Measurements from ENCODE around the gene CARMIL1. TPM values are rescaled to one million over a fixed set of nuclear protein-coding genes. Genes with fewer than 3 reads are reported as not detected.

The CARMIL1 gene
- total and polyA plus RNA-seq, 10 of the 15 experiments (the other 5 are each of a cell fraction or from before 2014, with no cell fraction given): 6.4 to 18.1 (median 10.3) TPM

DNA sequence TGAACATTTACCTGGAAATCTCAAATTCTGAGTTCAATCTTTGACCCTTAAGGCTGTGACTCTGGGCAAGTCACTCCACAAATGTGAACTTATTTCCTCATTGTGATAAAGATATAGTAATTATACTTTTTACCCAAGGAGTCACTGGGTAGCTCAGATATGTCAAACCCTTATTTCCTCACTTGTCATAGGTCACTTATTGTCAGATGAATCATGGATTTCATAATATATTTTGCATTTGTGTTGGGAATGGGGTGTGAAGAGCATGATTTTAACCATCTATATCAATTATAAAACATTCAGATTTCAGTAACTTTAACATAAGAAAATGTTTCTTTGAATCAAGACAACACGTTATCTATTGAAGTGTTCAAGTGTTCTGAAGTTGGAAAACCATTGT lies 3.7 kb upstream of the CARMIL1 start:
- ATAC-seq: no peak
- POLR2A ChIA-PET: no interaction called here
- RAD21 ChIA-PET (ENCODE audit: unreplicated experiment): interaction anchor here (0.6 to 6.9 kb wide), 3 partner anchors 10 to 213 kb away, joined by 4 to 219 read pairs (median 11); no protein-coding TSS in a partner anchor

DNA sequence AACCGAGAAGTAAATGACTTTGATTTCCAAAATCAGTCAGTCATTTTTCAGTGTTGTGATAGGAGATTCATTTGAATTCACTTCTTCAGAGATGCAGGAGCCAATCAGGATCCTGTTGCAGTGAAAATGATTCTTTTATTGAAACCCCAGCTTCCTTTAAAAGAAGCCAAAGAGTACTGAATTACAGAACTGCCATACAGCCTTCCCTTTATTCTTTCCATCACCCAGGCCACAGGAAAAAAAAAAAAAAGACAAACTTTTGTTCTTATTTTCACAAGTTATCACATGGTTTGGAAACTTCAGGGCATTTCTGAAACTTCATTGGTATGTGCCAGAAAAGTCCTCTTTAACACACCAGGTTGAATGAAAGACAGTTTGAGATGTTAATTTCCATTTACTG lies 1.8 kb upstream of the CARMIL1 start:
- ChIA-PET SMC1A (ENCODE audit: uncharacterized antibody, unreplicated experiment) (interaction anchor here (0.7 to 4.8 kb wide), 16 partner anchors 9 to 338 kb away, joined by 3 to 105 read pairs (median 4); no protein-coding TSS in a partner anchor), POLR2A (interaction anchor here (0.6 to 1.0 kb wide), 3 partner anchors 93 to 213 kb away, joined by 3 to 5 read pairs (median 3); no protein-coding TSS in a partner anchor), CTCF (interaction anchor here (0.6 to 13.8 kb wide), 11 partner anchors 12 to 398 kb away, joined by 3 to 362 read pairs (median 5); no protein-coding TSS in a partner anchor), RAD21 (ENCODE audit: unreplicated experiment) (interaction anchor here (0.7 to 6.9 kb wide), 9 partner anchors 9 to 234 kb away, joined by 3 to 219 read pairs (median 6); no protein-coding TSS in a partner anchor)
- no peak for FAIRE-seq
- in situ Hi-C loops (cut with MboI): no loop called here
- no peak overlapping the region for H3K27ac ChIP-seq (ENCODE audit: control insufficient read depth, insufficient read depth)
- peaks cover 8% of the 10 kb centered on the region for H3K79me2 ChIP-seq (ENCODE audit: control insufficient read depth, insufficient read depth, low read length)
- no peaks in the 10 kb centered on the region for H3K9me3 ChIP-seq (replicated peaks; ENCODE audit: control insufficient read depth, insufficient read depth, low read length)
- no peaks in the 10 kb centered on the region for H3K27me3 ChIP-seq (replicated peaks in 1 of 2; ENCODE audit: control insufficient read depth in 2 of 2, insufficient read depth in 2 of 2, low read length in 1 of 2)
- no peaks in the 10 kb centered on the region for H4K20me1 ChIP-seq (ENCODE audit: control insufficient read depth, insufficient read depth)
- H2AFZ ChIP-seq (ENCODE audit: control insufficient read depth, low read depth, low read length): no peak overlapping the region
- intact Hi-C loops (cut with micrococcal nuclease; ENCODE audit: unreplicated experiment): no loop called here
- ATAC-seq: no peak
- H3K4me1 ChIP-seq (ENCODE audit: control insufficient read depth, insufficient read depth, low read length): 0 out of 2 replicates have a peak, but pooled peaks cover 5% of the 10 kb centered on the region
- no peak overlapping the region for H3K4me3 ChIP-seq
- no peak for DNase-seq (ENCODE audit: low read depth, low spot score)
- TF ChIP-seq HDGF (IDR thresholded peaks at IDR 0.05): no peak
- TF ChIP-seq IKZF2 (IDR thresholded peaks at IDR 0.05): no peak
- TF ChIP-seq MTA2 (IDR thresholded peaks at IDR 0.05; ENCODE audit: low read depth): no peak
- no peak for TF ChIP-seq CREB1 (IDR thresholded peaks at IDR 0.05; ENCODE audit: low read depth)
- TF ChIP-seq TCF3 (IDR thresholded peaks at IDR 0.05; ENCODE audit: borderline replicate concordance, insufficient read depth, low read depth, low read length): no peak
- no peak for TF ChIP-seq POLR2AphosphoS5 (IDR thresholded peaks at IDR 0.05; ENCODE audit: low read length)
- TF ChIP-seq GABPA (IDR thresholded peaks at IDR 0.05; ENCODE audit: low read depth): no peak
- no peak for TF ChIP-seq SUZ12 (IDR thresholded peaks at IDR 0.05; ENCODE audit: unreplicated experiment)
- TF ChIP-seq CEBPB (IDR thresholded peaks at IDR 0.05; ENCODE audit: borderline replicate concordance in 1 of 2, low read depth in 2 of 2, low read length in 2 of 2): no peak
- no peak for TF ChIP-seq MTA3 (IDR thresholded peaks at IDR 0.05; ENCODE audit: borderline replicate concordance, low read length)
- BruUV-seq (replicated peaks): no TSS peak
- H3K36me3 ChIP-seq (ENCODE audit: control insufficient read depth in 2 of 2, insufficient read depth in 2 of 2, low read length in 1 of 2): no peaks in the 10 kb centered on the region
- no peak overlapping the region for H3K4me2 ChIP-seq (ENCODE audit: control insufficient read depth, insufficient read depth)
- WGBS (ENCODE audit: insufficient coverage, insufficient replicate concordance, low lambda C conversion rate, missing lambda C conversion rate): 47% methylated on average over 1 of the region's 1 CpG
- no peak overlapping the region for H3K9ac ChIP-seq (ENCODE audit: control insufficient read depth, insufficient read depth, low read length)

More for the DNA sequence above, 3.7 kb upstream of the CARMIL1 start:
- no TSS peak for BruUV-seq (replicated peaks)
- intact Hi-C loops (cut with micrococcal nuclease; ENCODE audit: unreplicated experiment) (no loop called here), in situ Hi-C loops (cut with MboI) (no loop called here)
- no peak overlapping the region for H2AFZ ChIP-seq (ENCODE audit: control insufficient read depth, low read depth, low read length)
- H3K9ac ChIP-seq (ENCODE audit: control insufficient read depth, insufficient read depth, low read length): no peak overlapping the region
- CTCF ChIA-PET: interaction anchor here (0.6 to 13.8 kb wide), 5 partner anchors 10 to 215 kb away, joined by 3 to 362 read pairs (median 3); no protein-coding TSS in a partner anchor
- no peak for DNase-seq (ENCODE audit: low read depth, low spot score)
- no peak overlapping the region for H3K4me2 ChIP-seq (ENCODE audit: control insufficient read depth, insufficient read depth)
- no peaks in the 10 kb centered on the region for H3K36me3 ChIP-seq (ENCODE audit: control insufficient read depth in 2 of 2, insufficient read depth in 2 of 2, low read length in 1 of 2)
- 0% methylated on average over 1 of the region's 1 CpG for WGBS (ENCODE audit: insufficient coverage, insufficient replicate concordance, low lambda C conversion rate, missing lambda C conversion rate)
- no peaks in the 10 kb centered on the region; a peak in 1 of 4 replicates for H3K27me3 ChIP-seq (replicated peaks in 1 of 2; ENCODE audit: control insufficient read depth in 2 of 2, insufficient read depth in 2 of 2, low read length in 1 of 2)
- H3K27ac ChIP-seq (ENCODE audit: control insufficient read depth, insufficient read depth): no peak overlapping the region
- no peak for TF ChIP-seq CEBPB (IDR thresholded peaks at IDR 0.05; ENCODE audit: borderline replicate concordance in 1 of 2, low read depth in 2 of 2, low read length in 2 of 2)
- no peak for TF ChIP-seq STAT3 (IDR thresholded peaks at IDR 0.05; ENCODE audit: low read depth, low read length)
- TF ChIP-seq SMC3 (IDR thresholded peaks at IDR 0.05; ENCODE audit: borderline replicate concordance, low read length): no peak
- no peak for TF ChIP-seq STAT1 (conservative IDR thresholded peaks at IDR 0.05)
- H3K9me3 ChIP-seq (replicated peaks; ENCODE audit: control insufficient read depth, insufficient read depth, low read length): no peaks in the 10 kb centered on the region
- SMC1A ChIA-PET (ENCODE audit: uncharacterized antibody, unreplicated experiment): interaction anchor here (0.7 to 1.4 kb wide), 4 partner anchors 10 to 279 kb away, joined by 3 to 7 read pairs (median 4); no protein-coding TSS in a partner anchor
- no peaks in the 10 kb centered on the region for H4K20me1 ChIP-seq (ENCODE audit: control insufficient read depth, insufficient read depth)
- H3K79me2 ChIP-seq (ENCODE audit: control insufficient read depth, insufficient read depth, low read length): peaks cover 8% of the 10 kb centered on the region
- H3K4me3 ChIP-seq: no peak overlapping the region
- FAIRE-seq: no peak
- 0 out of 2 replicates have a peak, but pooled peaks cover 5% of the 10 kb centered on the region for H3K4me1 ChIP-seq (ENCODE audit: control insufficient read depth, insufficient read depth, low read length)
